Nephron progenitor cell (in vitro differentiated cells): ENCODE data around the gene ZNF354C.
"Not testable (repeated sequence)": the region's sequence is repeated elsewhere in the genome, so short reads cannot be mapped to it uniquely, and the experiment has no call there.

Source experiments
- DNase-seq: peaks from one replicate; pipeline ENCODE4 v3.0.0; 2021
- H3K27ac Mint-ChIP-seq: 2 replicates; pipeline ENCODE4 v1.8.0; 2021; ENCODE audit warnings: mild to moderate bottlenecking, moderate library complexity, mixed read lengths
- H3K27me3 Mint-ChIP-seq: 2 replicates; pipeline ENCODE4 v1.8.0; 2021; ENCODE audit warnings: mild to moderate bottlenecking, low read depth, mixed read lengths; ENCODE audit not compliant: poor library complexity
- H3K36me3 Mint-ChIP-seq: 2 replicates; pipeline ENCODE4 v1.8.0; 2021; ENCODE audit warnings: low read depth, mixed read lengths
- H3K4me1 Mint-ChIP-seq: 2 replicates; pipeline ENCODE4 v1.8.0; 2021; ENCODE audit warnings: mixed read lengths
- H3K4me3 Mint-ChIP-seq: 2 replicates; pipeline ENCODE4 v1.8.0; 2021; ENCODE audit warnings: mild to moderate bottlenecking, moderate library complexity, mixed read lengths
- H3K9me3 Mint-ChIP-seq: 2 replicates; pipeline ENCODE4 v1.8.0; 2021; ENCODE audit warnings: mild to moderate bottlenecking, moderate library complexity, mixed read lengths
- CTCF ChIP-seq: fragments of 200-600 bp; sonication (generic); IDR thresholded peaks from 2 replicates; pipeline ENCODE4 v1.5.0; 2021; ENCODE audit warnings: antibody characterized with exemption

The ZNF354C gene

GRCh38 chr5:179079165-179079987 is 19.2 kb downstream of the ZNF354C start:
- peaks cover 96% of the 10 kb centered on the region for H3K9me3 Mint-ChIP-seq
- peaks cover 8% of the 10 kb centered on the region for H3K27me3 Mint-ChIP-seq
- no peak for TF ChIP-seq CTCF
- no peak overlapping the region for H3K4me3 Mint-ChIP-seq
- DNase-seq: no peak
- no peaks in the 10 kb centered on the region for H3K4me1 Mint-ChIP-seq
- no peak overlapping the region for H3K27ac Mint-ChIP-seq
- peaks cover 84% of the 10 kb centered on the region for H3K36me3 Mint-ChIP-seq

- H3K9me3 Mint-ChIP-seq: peaks cover 98% of the 10 kb centered on the region
- H3K36me3 Mint-ChIP-seq: peaks cover 74% of the 10 kb centered on the region
- TF ChIP-seq CTCF: no peak
- H3K27ac Mint-ChIP-seq: no peak overlapping the region
- no peak for DNase-seq
- H3K27me3 Mint-ChIP-seq: peaks cover 5% of the 10 kb centered on the region
- no peaks in the 10 kb centered on the region for H3K4me1 Mint-ChIP-seq
- H3K4me3 Mint-ChIP-seq: no peak overlapping the region
Observed at GRCh38 chr5:179080724-179081123, 20.6 kb downstream of the ZNF354C start.

- Mint-ChIP-seq H3K4me3 (no peak overlapping the region), H3K27ac (no peak overlapping the region), H3K36me3 (peaks cover 6% of the 10 kb centered on the region), H3K9me3 (peaks cover 89% of the 10 kb centered on the region), H3K4me1 (no peaks in the 10 kb centered on the region), H3K27me3 (peaks cover 3% of the 10 kb centered on the region)
- TF ChIP-seq CTCF: no peak
- DNase-seq: no peak
Observed at GRCh38 chr5:179089502-179089901, 29.3 kb downstream of the ZNF354C start.

- H3K36me3 Mint-ChIP-seq: peaks cover 14% of the 10 kb centered on the region
- H3K4me3 Mint-ChIP-seq: not testable (repeated sequence)
Observed at GRCh38 chr5:179101282-179101681, 41.1 kb downstream of the ZNF354C start.

GRCh38 chr5:179110528-179110927 is 50.4 kb downstream of the ZNF354C start:
- H3K27me3 Mint-ChIP-seq: peaks cover 6% of the 10 kb centered on the region
- DNase-seq: no peak
- TF ChIP-seq CTCF: no peak
- H3K9me3 Mint-ChIP-seq: peaks cover 82% of the 10 kb centered on the region
- no peaks in the 10 kb centered on the region for H3K36me3 Mint-ChIP-seq
- H3K27ac Mint-ChIP-seq: no peak overlapping the region
- no peak overlapping the region for H3K4me3 Mint-ChIP-seq
- H3K4me1 Mint-ChIP-seq: no peaks in the 10 kb centered on the region

More at GRCh38 chr5:179101282-179101681, 41.1 kb downstream of the ZNF354C start:
- not testable (repeated sequence) for H3K27ac Mint-ChIP-seq, DNase-seq, H3K4me1 Mint-ChIP-seq, H3K27me3 Mint-ChIP-seq
- H3K9me3 Mint-ChIP-seq: peaks cover 60% of the 10 kb centered on the region

GRCh38 chr5:179111267-179112207 is 51.4 kb downstream of the ZNF354C start:
- H3K4me3 Mint-ChIP-seq: no peak overlapping the region
- no peak overlapping the region for H3K27ac Mint-ChIP-seq
- H3K4me1 Mint-ChIP-seq: no peaks in the 10 kb centered on the region
- H3K9me3 Mint-ChIP-seq: peaks cover 92% of the 10 kb centered on the region
- TF ChIP-seq CTCF: no peak
- DNase-seq: no peak
- peaks cover 9% of the 10 kb centered on the region for H3K27me3 Mint-ChIP-seq
- no peaks in the 10 kb centered on the region for H3K36me3 Mint-ChIP-seq
